Fibroblast of lung (primary cell): ENCODE results near the gene APOBEC3H. TPM values are rescaled to one million over a fixed set of nuclear protein-coding genes. Genes with fewer than 3 reads are reported as not detected.

ENCODE experiments used
- DNase-seq, 2 donors: peaks; one replicate each; pipeline versions ENCODE4 v3.0.0 to v3.0.0-alpha.2; 2010; ENCODE audit warnings: low read depth in 2 of 2
- H2AFZ ChIP-seq: 2 replicates; pipeline ENCODE4 v1.5.1; 2012; ENCODE audit warnings: low read length, control low read depth, inconsistent platforms
- H3K27ac ChIP-seq: 2 replicates; pipeline ENCODE4 v1.5.1; 2011; ENCODE audit warnings: low read length, control low read depth; ENCODE audit not compliant: insufficient read depth
- H3K27me3 ChIP-seq: 2 replicates; pipeline ENCODE4 v1.5.1; 2011; ENCODE audit warnings: mild to moderate bottlenecking, low read length; ENCODE audit not compliant: control insufficient read depth, insufficient read depth
- H3K36me3 ChIP-seq: 2 replicates; pipeline ENCODE4 v1.5.1; 2011; ENCODE audit warnings: low read length; ENCODE audit not compliant: control insufficient read depth, insufficient read depth
- H3K4me1 ChIP-seq: 2 replicates; pipeline ENCODE4 v1.5.1; 2011; ENCODE audit warnings: low read length; ENCODE audit not compliant: control insufficient read depth, insufficient read depth; ENCODE audit errors: extremely low read depth
- H3K4me2 ChIP-seq: 2 replicates; pipeline ENCODE4 v1.5.1; 2011; ENCODE audit warnings: low read length, control low read depth; ENCODE audit not compliant: insufficient read depth; ENCODE audit errors: extremely low read depth
- H3K4me3 ChIP-seq, 4 experiments: fragments of 200-600 bp in 1 of 4; sonication (generic) in 1 of 4; replicated peaks in 1 of 4; 2 replicates each; pipeline ENCODE4 v1.5.1; 2011 to 2016; ENCODE audit warnings: low read length in 4 of 4, low read depth in 3 of 4, mild to moderate bottlenecking in 3 of 4, control low read depth in 2 of 4, inconsistent platforms in 1 of 4, mixed read lengths in 1 of 4; ENCODE audit not compliant: insufficient read depth in 1 of 4; ENCODE audit errors: control extremely low read depth in 1 of 4
- H3K79me2 ChIP-seq: 2 replicates; pipeline ENCODE4 v1.5.1; 2012; ENCODE audit warnings: mild to moderate bottlenecking, low read length, inconsistent platforms; ENCODE audit not compliant: control insufficient read depth, insufficient read depth
- H3K9ac ChIP-seq: 2 replicates; pipeline ENCODE4 v1.5.1; 2011; ENCODE audit warnings: mild to moderate bottlenecking, low read length, control low read depth; ENCODE audit not compliant: insufficient read depth
- H3K9me3 ChIP-seq: 2 replicates; pipeline ENCODE4 v1.5.1; 2012; ENCODE audit warnings: low read depth, low read length; ENCODE audit not compliant: control insufficient read depth, insufficient read depth
- H4K20me1 ChIP-seq: 2 replicates; pipeline ENCODE4 v1.5.1; 2011; ENCODE audit warnings: low read length; ENCODE audit not compliant: control insufficient read depth, insufficient read depth; ENCODE audit errors: extremely low read depth
- EZH2 ChIP-seq: IDR thresholded peaks from 2 replicates; pipeline ENCODE4 v1.5.1; 2012; ENCODE audit warnings: low read length, control low read depth, mild to moderate bottlenecking; ENCODE audit errors: missing control alignments
- polyA plus RNA-seq, 2 donors: library from polyadenylated mRNA; depleted of rRNA in 1 of 2; stranded (reverse) in 1 of 2; unstranded in 1 of 2; fragments of >200 nt; gene quantifications; 2 replicates each; pipeline ENCODE4 v1.2.1, GENCODE V29; 2011 to 2012; ENCODE audit warnings: missing spikeins in 1 of 2
- total RNA-seq: library from RNA; depleted of rRNA; stranded (reverse); fragments of >200 nt; gene quantifications from 2 replicates; pipeline ENCODE4 v1.2.1, GENCODE V29; 2014
- TF ChIP-seq, protein P1 (sequence below), 2 donors: IDR thresholded peaks in 1 of 2; conservative IDR thresholded peaks in 1 of 2; 1 replicate in 1 of 2; 2 replicates in 1 of 2; pipeline ENCODE4 v1.5.1; 2011 to 2012; ENCODE audit warnings: low read length in 2 of 2, control low read depth in 1 of 2, inconsistent platforms in 1 of 2, low read depth in 1 of 2, mild to moderate bottlenecking in 1 of 2

Gene APOBEC3H
- total and polyA plus RNA-seq, 2 donors (not counting 1 experiment from before 2014, with no cell fraction given), result 0.20 to 1.3 TPM

DNA sequence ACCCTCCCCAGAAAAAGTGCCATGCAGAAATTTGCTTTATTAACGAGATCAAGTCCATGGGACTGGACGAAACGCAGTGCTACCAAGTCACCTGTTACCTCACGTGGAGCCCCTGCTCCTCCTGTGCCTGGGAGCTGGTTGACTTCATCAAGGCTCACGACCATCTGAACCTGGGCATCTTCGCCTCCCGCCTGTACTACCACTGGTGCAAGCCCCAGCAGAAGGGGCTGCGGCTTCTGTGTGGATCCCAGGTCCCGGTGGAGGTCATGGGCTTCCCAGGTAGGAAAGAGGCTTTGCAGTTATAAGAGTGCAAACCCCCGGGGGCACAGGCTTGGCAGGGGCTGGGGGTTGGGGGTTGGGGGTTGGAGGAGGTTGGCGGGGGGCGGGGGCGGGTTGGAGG is 4.2 kb downstream of the APOBEC3H start:
- Histone ChIP-seq H3K27me3 (peaks cover 3% of the 10 kb centered on the region), H3K4me1 (no peaks in the 10 kb centered on the region), H3K9me3 (no peaks in the 10 kb centered on the region)

DNA sequence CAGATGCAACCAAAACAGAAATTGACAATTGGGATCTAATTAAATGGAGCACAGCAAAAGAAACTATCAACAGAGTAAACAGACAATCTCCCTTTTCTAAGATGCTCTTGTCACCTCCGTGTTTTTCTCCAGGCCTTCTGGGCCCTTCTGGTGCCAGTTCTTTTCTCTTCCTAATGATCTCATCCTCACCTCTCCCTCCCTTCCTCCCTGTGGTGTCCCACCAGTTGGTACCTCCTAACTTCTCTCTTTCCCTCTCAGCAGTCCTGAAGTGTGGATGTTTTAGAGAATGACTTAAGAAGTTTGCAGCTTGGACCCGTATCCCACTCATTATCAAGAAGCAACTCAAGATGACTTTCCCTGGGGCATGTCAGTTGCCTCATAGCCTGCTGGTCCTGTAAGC is 6.4 kb downstream of the APOBEC3H start:
- Histone ChIP-seq H3K4me2 (no peak overlapping the region), H4K20me1 (no peaks in the 10 kb centered on the region), H2AFZ (no peak overlapping the region), H3K27me3 (peaks cover 3% of the 10 kb centered on the region), H3K36me3 (no peaks in the 10 kb centered on the region), H3K9me3 (no peaks in the 10 kb centered on the region), H3K27ac (no peak overlapping the region), H3K4me1 (no peaks in the 10 kb centered on the region), H3K79me2 (no peaks in the 10 kb centered on the region), H3K9ac (no peak overlapping the region), H3K4me3 (no peak overlapping the region)
- DNase-seq, result no peak
- TF ChIP-seq, protein P1, sequence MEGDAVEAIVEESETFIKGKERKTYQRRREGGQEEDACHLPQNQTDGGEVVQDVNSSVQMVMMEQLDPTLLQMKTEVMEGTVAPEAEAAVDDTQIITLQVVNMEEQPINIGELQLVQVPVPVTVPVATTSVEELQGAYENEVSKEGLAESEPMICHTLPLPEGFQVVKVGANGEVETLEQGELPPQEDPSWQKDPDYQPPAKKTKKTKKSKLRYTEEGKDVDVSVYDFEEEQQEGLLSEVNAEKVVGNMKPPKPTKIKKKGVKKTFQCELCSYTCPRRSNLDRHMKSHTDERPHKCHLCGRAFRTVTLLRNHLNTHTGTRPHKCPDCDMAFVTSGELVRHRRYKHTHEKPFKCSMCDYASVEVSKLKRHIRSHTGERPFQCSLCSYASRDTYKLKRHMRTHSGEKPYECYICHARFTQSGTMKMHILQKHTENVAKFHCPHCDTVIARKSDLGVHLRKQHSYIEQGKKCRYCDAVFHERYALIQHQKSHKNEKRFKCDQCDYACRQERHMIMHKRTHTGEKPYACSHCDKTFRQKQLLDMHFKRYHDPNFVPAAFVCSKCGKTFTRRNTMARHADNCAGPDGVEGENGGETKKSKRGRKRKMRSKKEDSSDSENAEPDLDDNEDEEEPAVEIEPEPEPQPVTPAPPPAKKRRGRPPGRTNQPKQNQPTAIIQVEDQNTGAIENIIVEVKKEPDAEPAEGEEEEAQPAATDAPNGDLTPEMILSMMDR (conservative IDR thresholded peaks at IDR 0.05 in 1 of 2, IDR thresholded peaks at IDR 0.05 in 1 of 2; ENCODE audit: low read depth in 1 of 2, low read length in 2 of 2), result no peak
- TF ChIP-seq EZH2, result no peak

More for the DNA sequence above, 4.2 kb downstream of the APOBEC3H start:
- no peak overlapping the region for H3K4me2 ChIP-seq
- H3K27ac ChIP-seq, result no peak overlapping the region
- H3K9ac ChIP-seq, result no peak overlapping the region
- no peak for DNase-seq
- H3K36me3 ChIP-seq, result no peaks in the 10 kb centered on the region
- no peaks in the 10 kb centered on the region for H4K20me1 ChIP-seq
- no peaks in the 10 kb centered on the region for H3K79me2 ChIP-seq
- H2AFZ ChIP-seq, result no peak overlapping the region
- no peak overlapping the region for H3K4me3 ChIP-seq
- TF ChIP-seq EZH2, result no peak
- TF ChIP-seq, protein P1 (conservative IDR thresholded peaks at IDR 0.05 in 1 of 2, IDR thresholded peaks at IDR 0.05 in 1 of 2; ENCODE audit: low read depth in 1 of 2, low read length in 2 of 2), result no peak

DNA sequence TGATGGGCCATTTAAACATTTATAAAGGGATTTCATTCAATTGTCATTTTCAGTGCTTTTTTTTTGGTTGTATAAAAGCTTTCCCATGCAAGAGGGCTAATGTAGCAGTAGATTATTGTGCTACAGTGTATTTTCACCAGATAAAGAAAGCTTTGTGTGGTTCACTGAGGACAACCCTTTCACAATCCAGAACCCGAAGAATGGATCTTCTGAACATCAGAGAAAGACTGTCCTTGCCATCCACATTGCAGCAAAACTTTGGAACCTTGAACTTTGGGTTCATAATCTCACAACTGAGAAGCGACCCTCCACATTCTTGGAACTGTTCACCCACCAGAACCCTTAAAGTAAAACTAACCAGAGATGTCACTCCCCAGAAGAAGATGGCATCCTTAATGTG is 9.3 kb downstream of the APOBEC3H start:
- Histone ChIP-seq H2AFZ (no peak overlapping the region), H3K4me3 (no peak overlapping the region), H3K4me1 (no peaks in the 10 kb centered on the region), H3K36me3 (no peaks in the 10 kb centered on the region), H3K9me3 (no peaks in the 10 kb centered on the region), H3K9ac (no peak overlapping the region), H3K79me2 (no peaks in the 10 kb centered on the region), H3K27ac (no peak overlapping the region), H4K20me1 (no peaks in the 10 kb centered on the region), H3K27me3 (peaks cover 4% of the 10 kb centered on the region), H3K4me2 (no peak overlapping the region)
- no peak for DNase-seq
- TF ChIP-seq, protein P1 (conservative IDR thresholded peaks at IDR 0.05 in 1 of 2, IDR thresholded peaks at IDR 0.05 in 1 of 2; ENCODE audit: low read depth in 1 of 2, low read length in 2 of 2), result no peak
- no peak for TF ChIP-seq EZH2
